PC-3 (cell line): ENCODE results near the gene DEFB108B.
"Not testable (repeated sequence)": the region's sequence is repeated elsewhere in the genome, so short reads cannot be mapped to it uniquely, and the experiment has no call there.

ENCODE experiments used
- CTCF ChIP-seq: fragments of 300-600 bp; sonication (generic); conservative IDR thresholded peaks from 2 replicates; pipeline ENCODE4 v1.5.1; 2017; ENCODE audit warnings: antibody characterized with exemption, low read depth, mild to moderate bottlenecking, low read length
- EZH2 ChIP-seq: fragments of 300-600 bp; sonication (generic); IDR thresholded peaks from one replicate; pipeline ENCODE4 v1.6.1; 2017; ENCODE audit warnings: antibody characterized with exemption, mild to moderate bottlenecking, low read length; ENCODE audit not compliant: unreplicated experiment

GRCh38 chr11:71799556-71800128, 33.4 kb upstream of the DEFB108B start:
- TF ChIP-seq CTCF, EZH2: not testable (repeated sequence)
